Adrenal gland (tissue), 12 donors: ENCODE data around the gene RNF220. TPM values are rescaled to one million over a fixed set of nuclear protein-coding genes. Genes with fewer than 3 reads are reported as not detected.

Experiments used
- DNase-seq, 7 donors: peaks; one replicate each; pipeline ENCODE4 v3.0.0-alpha.2; 2019 to 2020
- H3K27ac ChIP-seq, 5 donors: fragments of 200-600 bp; sonication (generic) in 4 of 5; 1 replicate in 3 of 5; 2 replicates in 2 of 5; pipeline versions ENCODE4 v1.5.1 to v1.8.0; 2016 to 2020; ENCODE audit warnings: mild to moderate bottlenecking in 1 of 5
- H3K27me3 ChIP-seq: fragments of 200-600 bp; 2 replicates; pipeline ENCODE4 v1.8.0; 2021
- H3K36me3 ChIP-seq, 2 donors: fragments of 200-600 bp; replicated peaks in 1 of 2; 1 replicate in 1 of 2; 2 replicates in 1 of 2; pipeline versions ENCODE4 v1.5.1 to v1.8.0; 2018 to 2022
- H3K4me1 ChIP-seq, 2 donors: fragments of 200-600 bp; replicated peaks in 1 of 2; 1 replicate in 1 of 2; 2 replicates in 1 of 2; pipeline versions ENCODE4 v1.5.1 to v1.8.0; 2018 to 2021
- H3K4me3 ChIP-seq, 4 donors: fragments of 200-600 bp; sonication (generic) in 3 of 4; one replicate each; pipeline ENCODE4 v1.5.1; 2016 to 2018
- H3K9me3 ChIP-seq, 3 donors: fragments of 200-600 bp; sonication (generic) in 1 of 3; replicated peaks in 1 of 3; 1 replicate in 2 of 3; 2 replicates in 1 of 3; pipeline versions ENCODE4 v1.5.1 to v1.8.0; 2016 to 2021
- POLR2A ChIP-seq, 2 donors: fragments of 450-650 bp; IDR thresholded peaks; one replicate each; pipeline ENCODE4 v1.6.1; 2017; ENCODE audit warnings: antibody characterized with exemption in 2 of 2, mild to moderate bottlenecking in 2 of 2, moderate library complexity in 1 of 2
- WGBS, 4 donors: extraction: QIAGEN DNeasy Blood & Tissue Kit in 2 of 4; methylation state at CpG; one replicate each; pipeline versions ENCODE4 v1.1.5 to v1.1.7; 2013 to 2017; 5-methylcytosine and 5-hydroxymethylcytosine counted together
- intact Hi-C, 2 donors: fragments of 100-400 bp; cut with DNase I; formaldehyde crosslinking; loops; one replicate each; pipeline versions ENCODE4 v1.14.1 to v1.15.0; 2022 to 2023
- polyA plus RNA-seq, 3 donors: library from polyadenylated mRNA; stranded (reverse); fragments of 200-250 nt in 2 of 3; fragments of 350-450 nt in 1 of 3; fragmentation: Illumina TruSeq in 1 of 3; extraction: RNeasy Lipid Tissue Mini Kit (QIAGEN cat#74804) in 1 of 3; gene quantifications; one replicate each; pipeline ENCODE4 v1.2.3, GENCODE V29; 2013 to 2014
- total RNA-seq, 9 donors: library from RNA; depleted of rRNA in 4 of 9; stranded (reverse); fragments of >200 nt in 4 of 9; fragments of 120-200 nt in 1 of 9; fragmentation: NEBNext Ultra II Directional in 1 of 9; extraction: Animal tissue kit (Norgen Biotek cat#: 25700) in 1 of 9; gene quantifications; one replicate each; pipeline versions ENCODE4 v1.1.0 to v1.2.4, GENCODE V29; 2013 to 2023
- TF ChIP-seq, protein P1 (sequence below), 6 experiments: fragments of 450-650 bp in 4 of 6; fragments of 200-600 bp in 2 of 6; sonication (generic) in 1 of 6; IDR thresholded peaks; 1 replicate in 5 of 6; 2 replicates in 1 of 6; pipeline versions ENCODE4 v1.5.1 to v1.8.0; 2016 to 2021; ENCODE audit warnings: antibody characterized with exemption in 6 of 6, mild to moderate bottlenecking in 2 of 6, moderate library complexity in 1 of 6
- donor health status: healthy with polysubstance abuse.
- donor health status: Bipolar disorder and iron deficiency.
- donor health status: DM: yes; HTN: yes; CAD: no.
- donor health status: DM: no; HTN: no; CAD: no.
- donor health status: DM: no; HTN: no; CAD: no.
- donor health status: DM: yes; HTN: yes; CAD: no.

The RNF220 gene
- total and polyA plus RNA-seq, 12 donors = 36.3 to 150 (median 66.5) TPM

DNA sequence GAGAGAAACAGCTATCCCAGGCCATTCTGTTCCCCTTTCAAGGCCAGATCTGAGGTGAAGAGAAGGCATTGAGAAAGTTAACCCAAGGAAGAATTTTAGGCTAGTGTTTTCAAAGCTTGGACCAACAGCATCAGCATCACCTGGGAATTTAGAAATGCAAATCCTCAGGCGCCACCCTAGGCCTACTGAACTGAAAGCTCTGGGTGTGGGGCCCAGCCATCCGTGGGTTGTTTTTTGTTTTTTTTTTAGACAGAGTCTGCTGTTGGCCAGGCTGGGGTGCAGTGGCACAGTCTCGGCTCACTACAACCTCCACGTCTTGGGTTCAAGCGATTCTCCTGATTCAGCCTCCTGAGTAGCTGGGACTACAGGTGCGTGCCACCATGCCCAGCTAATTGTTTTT, 98.6 kb downstream of the RNF220 start:
- intact Hi-C loops = no loop called here
- no peak overlapping the region for H3K27ac ChIP-seq

DNA sequence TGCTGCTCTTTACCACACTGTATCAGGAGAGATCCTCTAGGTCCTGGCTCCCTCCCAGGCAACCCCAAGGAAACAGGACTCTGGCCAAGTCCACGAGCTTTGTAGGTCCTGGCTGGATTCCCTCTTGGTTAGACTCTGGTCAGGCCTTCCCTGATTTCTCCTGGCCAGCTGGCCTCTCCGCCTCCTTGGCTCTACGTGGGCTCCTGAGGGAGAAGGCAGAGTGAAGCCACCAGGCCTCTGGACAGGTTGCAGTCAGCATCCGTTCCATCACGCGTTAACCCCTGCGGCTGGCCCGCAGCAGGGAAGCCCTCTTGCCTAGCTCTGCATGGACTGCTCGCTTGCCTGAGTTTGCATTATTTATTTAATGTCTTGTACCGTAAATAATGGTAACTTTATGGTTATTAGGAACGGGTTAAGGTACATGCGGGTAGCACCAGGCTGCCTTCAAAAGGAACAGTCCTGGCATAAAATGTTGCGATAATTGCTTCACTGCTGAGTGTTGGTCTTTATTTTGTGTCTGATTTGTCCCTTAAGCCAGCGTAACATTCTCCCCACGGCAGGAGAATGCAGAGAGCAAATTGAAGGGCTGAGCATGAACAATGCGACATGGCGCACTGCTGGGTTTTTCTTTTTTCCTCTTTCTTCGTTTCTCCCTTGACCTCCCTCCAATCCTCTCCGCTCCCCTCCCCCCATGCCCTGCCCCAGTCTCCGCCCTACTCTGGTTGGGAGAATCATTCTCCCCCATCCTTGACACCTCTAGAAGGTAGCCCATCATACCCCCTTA, 100.3 kb downstream of the RNF220 start:
- Histone ChIP-seq H3K4me1 (no peaks in the 10 kb centered on the region), H3K27ac (no peak overlapping the region), H3K36me3 (no peaks in the 10 kb centered on the region), H3K4me3 (no peak overlapping the region), H3K9me3 (no peaks in the 10 kb centered on the region), H3K27me3 (peaks cover 11% of the 10 kb centered on the region)
- DNase-seq = no peak
- TF ChIP-seq, protein P1, sequence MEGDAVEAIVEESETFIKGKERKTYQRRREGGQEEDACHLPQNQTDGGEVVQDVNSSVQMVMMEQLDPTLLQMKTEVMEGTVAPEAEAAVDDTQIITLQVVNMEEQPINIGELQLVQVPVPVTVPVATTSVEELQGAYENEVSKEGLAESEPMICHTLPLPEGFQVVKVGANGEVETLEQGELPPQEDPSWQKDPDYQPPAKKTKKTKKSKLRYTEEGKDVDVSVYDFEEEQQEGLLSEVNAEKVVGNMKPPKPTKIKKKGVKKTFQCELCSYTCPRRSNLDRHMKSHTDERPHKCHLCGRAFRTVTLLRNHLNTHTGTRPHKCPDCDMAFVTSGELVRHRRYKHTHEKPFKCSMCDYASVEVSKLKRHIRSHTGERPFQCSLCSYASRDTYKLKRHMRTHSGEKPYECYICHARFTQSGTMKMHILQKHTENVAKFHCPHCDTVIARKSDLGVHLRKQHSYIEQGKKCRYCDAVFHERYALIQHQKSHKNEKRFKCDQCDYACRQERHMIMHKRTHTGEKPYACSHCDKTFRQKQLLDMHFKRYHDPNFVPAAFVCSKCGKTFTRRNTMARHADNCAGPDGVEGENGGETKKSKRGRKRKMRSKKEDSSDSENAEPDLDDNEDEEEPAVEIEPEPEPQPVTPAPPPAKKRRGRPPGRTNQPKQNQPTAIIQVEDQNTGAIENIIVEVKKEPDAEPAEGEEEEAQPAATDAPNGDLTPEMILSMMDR (IDR thresholded peaks at IDR 0.05) = no peak
- TF ChIP-seq POLR2A (IDR thresholded peaks at IDR 0.05) = no peak
- 78 to 83% (median 81%) methylated on average over 18 to 20 of the region's 20 CpGs for WGBS, 4 donors
- intact Hi-C loops = no loop called here

More for the DNA sequence above, 98.6 kb downstream of the RNF220 start:
- Histone ChIP-seq H3K9me3 (no peaks in the 10 kb centered on the region), H3K27me3 (peaks cover 19% of the 10 kb centered on the region), H3K4me1 (no peaks in the 10 kb centered on the region), H3K4me3 (no peak overlapping the region), H3K36me3 (no peaks in the 10 kb centered on the region)
- WGBS, 4 donors = 86 to 88% (median 86%) methylated on average over 6 of the region's 6 CpGs
- no peak for DNase-seq
- TF ChIP-seq, protein P1 (IDR thresholded peaks at IDR 0.05) = no peak
- no peak for TF ChIP-seq POLR2A (IDR thresholded peaks at IDR 0.05)

DNA sequence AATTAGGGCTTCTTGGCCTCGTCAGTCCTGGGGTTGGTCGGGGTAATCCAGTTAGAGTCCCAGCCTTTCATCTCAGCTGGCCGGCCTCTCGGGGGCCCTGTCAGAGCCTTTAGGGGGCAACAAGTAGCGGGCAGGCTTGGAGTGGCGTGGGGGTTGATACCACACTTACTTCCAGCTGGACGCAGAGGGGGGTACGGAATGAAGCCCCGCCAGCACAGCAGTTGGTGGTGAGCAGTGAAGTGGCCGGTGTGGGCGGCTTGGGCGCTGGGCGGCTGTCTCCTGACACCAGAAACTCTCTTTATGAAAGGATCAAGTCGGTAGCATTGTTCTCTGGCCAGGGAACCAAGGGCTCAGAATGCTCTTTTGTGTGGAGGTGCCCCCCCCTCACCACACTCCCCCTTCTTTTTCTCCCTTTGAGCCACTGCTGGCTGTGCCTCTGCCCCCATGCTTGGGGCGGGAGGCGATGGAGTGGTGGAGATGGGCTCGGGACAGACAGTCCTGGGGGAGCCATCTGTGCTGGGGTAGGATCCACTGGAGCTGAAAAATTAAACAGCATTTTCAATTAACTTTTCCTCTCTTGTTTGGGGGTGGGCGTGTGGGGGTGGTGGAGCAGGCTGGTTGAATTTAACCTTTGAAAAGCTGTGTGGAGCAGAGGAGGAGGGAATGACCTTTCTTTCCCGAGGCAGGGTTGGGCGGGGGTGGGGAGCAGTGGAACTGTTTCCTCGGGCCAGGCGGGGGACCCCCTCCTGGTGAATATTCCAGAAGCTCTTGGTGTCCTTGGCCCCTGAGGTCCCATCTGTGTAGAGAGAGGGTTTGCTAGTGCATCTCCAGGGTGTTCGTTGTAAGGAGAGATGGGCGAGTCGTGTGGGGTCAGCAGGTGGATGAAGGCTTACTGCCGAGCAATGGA, 102.7 kb downstream of the RNF220 start:
- no peaks in the 10 kb centered on the region for H3K36me3 ChIP-seq
- H3K4me1 ChIP-seq = no peaks in the 10 kb centered on the region
- 56 to 60% (median 60%) methylated on average over 21 to 26 of the region's 26 CpGs for WGBS, 4 donors
- no peaks in the 10 kb centered on the region for H3K9me3 ChIP-seq
- no peak overlapping the region for H3K4me3 ChIP-seq
- peaks cover 8% of the 10 kb centered on the region for H3K27me3 ChIP-seq
- intact Hi-C loops = no loop called here
- no peak overlapping the region for H3K27ac ChIP-seq
- TF ChIP-seq, protein P1 (IDR thresholded peaks at IDR 0.05) = no peak
- TF ChIP-seq POLR2A (IDR thresholded peaks at IDR 0.05) = no peak
- DNase-seq = no peak

DNA sequence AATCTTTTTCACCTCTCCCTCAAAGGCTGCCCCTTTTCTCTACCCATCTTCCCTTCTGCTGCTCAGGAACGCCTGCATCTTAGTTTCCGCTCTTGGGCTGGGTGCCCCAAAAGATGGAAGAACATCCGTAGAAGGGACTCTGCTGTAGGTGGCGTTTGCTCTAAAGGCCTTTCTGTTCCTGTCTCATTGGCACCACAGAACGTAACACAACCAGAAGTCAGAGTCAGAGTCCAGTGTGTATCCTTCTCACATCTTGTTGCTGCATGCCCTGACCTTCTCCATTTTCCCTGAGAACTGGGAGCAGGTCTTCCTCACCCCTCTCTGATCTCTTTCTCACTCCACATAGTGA, 103.3 kb downstream of the RNF220 start:
- Histone ChIP-seq H3K27ac (no peak overlapping the region), H3K4me3 (no peak overlapping the region), H3K9me3 (no peaks in the 10 kb centered on the region), H3K27me3 (peaks cover 8% of the 10 kb centered on the region), H3K4me1 (no peaks in the 10 kb centered on the region), H3K36me3 (no peaks in the 10 kb centered on the region)
- DNase-seq = no peak
- no peak for TF ChIP-seq POLR2A (IDR thresholded peaks at IDR 0.05)
- intact Hi-C loops = no loop called here
- 78 to 92% (median 86%) methylated on average over 5 of the region's 5 CpGs for WGBS, 4 donors
